Prostate gland (tissue), 2 donors: ENCODE measurements around the gene TRAP1. TPM values are rescaled to one million over a fixed set of nuclear protein-coding genes. Genes with fewer than 3 reads are reported as not detected.

Experiments
- DNase-seq: peaks from one replicate; pipeline ENCODE4 v3.0.0-alpha.2; 2019; ENCODE audit warnings: low spot score
- H3K27ac ChIP-seq, 2 donors: fragments of 200-600 bp; sonication (generic); 2 replicates each; pipeline ENCODE4 v1.5.1; 2017 to 2019
- H3K27me3 ChIP-seq: fragments of 200-600 bp; sonication (generic); replicated peaks from 2 replicates; pipeline ENCODE4 v1.5.1; 2019; ENCODE audit not compliant: insufficient read depth
- H3K36me3 ChIP-seq, 2 donors: fragments of 200-600 bp; sonication (generic); 1 replicate in 1 of 2; 2 replicates in 1 of 2; pipeline versions ENCODE4 v1.5.1 to v1.8.1; 2017 to 2019
- H3K4me1 ChIP-seq: fragments of 200-600 bp; sonication (generic); replicated peaks from 2 replicates; pipeline ENCODE4 v1.5.1; 2019
- H3K4me3 ChIP-seq, 2 donors: fragments of 200-600 bp; sonication (generic); 2 replicates each; pipeline ENCODE4 v1.5.1; 2017 to 2019
- H3K9me3 ChIP-seq: fragments of 200-600 bp; sonication (generic); 2 replicates; pipeline ENCODE4 v1.5.1; 2017
- CTCF ChIP-seq, 4 experiments: fragments of 200-600 bp in 2 of 4; fragments of 450-650 bp in 2 of 4; sonication (generic) in 2 of 4; IDR thresholded peaks; 1 replicate in 3 of 4; 2 replicates in 1 of 4; pipeline ENCODE4 v1.5.1; 2016 to 2019; ENCODE audit warnings: antibody characterized with exemption in 4 of 4, mild to moderate bottlenecking in 2 of 4, moderate library complexity in 2 of 4
- POLR2A ChIP-seq: fragments of 450-650 bp; IDR thresholded peaks from one replicate; pipeline ENCODE4 v1.6.1; 2016; ENCODE audit warnings: antibody characterized with exemption, mild to moderate bottlenecking
- POLR2AphosphoS5 ChIP-seq: sonication (generic); formaldehyde crosslinking; IDR thresholded peaks from one replicate; pipeline ENCODE4 v1.6.1; 2017; ENCODE audit warnings: antibody characterized with exemption
- WGBS: methylation state at CpG from one replicate; pipeline ENCODE4 v1.1.5; 2018; 5-methylcytosine and 5-hydroxymethylcytosine counted together
- intact Hi-C: fragments of 100-400 bp; cut with DNase I; formaldehyde crosslinking; loops from one replicate; pipeline ENCODE4 v1.14.2; 2022
- total RNA-seq, 2 donors: library from RNA; depleted of rRNA; stranded (reverse); fragments of >200 nt; gene quantifications; one replicate each; pipeline ENCODE4 v1.1.0, GENCODE V29; 2016

The TRAP1 gene
- total RNA-seq, 2 donors from 2014 or later = 71.2 to 88.6 TPM

DNA sequence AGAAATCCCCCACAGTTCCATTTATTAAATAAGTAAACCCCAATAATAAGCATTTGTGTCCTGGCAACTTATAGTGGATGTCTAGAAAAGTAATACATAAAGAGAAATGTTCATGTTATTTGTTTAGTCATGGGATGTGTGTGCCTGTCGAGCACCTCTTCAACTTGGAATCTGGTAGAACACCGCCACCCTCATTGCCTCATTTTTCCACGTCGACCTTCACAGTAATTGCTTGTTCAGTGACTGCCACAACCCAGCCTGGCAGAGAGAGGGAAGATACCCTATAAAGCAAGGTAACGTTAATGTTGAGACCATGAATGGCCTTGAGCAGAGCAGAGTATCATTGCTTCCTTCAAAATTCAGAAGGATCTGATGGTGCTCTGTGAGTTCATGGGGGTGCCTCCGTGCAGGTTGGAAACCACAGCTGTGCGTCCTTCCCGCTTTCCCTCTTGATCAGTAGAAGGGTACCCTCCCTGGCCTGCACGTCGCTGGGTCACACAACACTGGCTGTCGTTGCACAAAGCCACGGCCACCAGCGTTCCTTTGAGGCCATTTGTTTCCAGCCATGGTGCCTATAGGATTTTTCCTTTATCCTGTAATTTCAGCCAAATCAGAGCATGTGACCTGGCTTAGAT lies 66.6 kb downstream of the TRAP1 start:
- 87% methylated on average over 13 of the region's 13 CpGs for WGBS
- DNase-seq = no peak
- TF ChIP-seq POLR2A = no peak

GRCh38 chr16:3646348-3646920 lies 70.9 kb downstream of the TRAP1 start:
- peak overlapping the region; percentile 36 to 67 for H3K27ac ChIP-seq
- H3K9me3 ChIP-seq = no peaks in the 10 kb centered on the region
- peak; percentile 87 for DNase-seq
- intact Hi-C loops = no loop called here
- TF ChIP-seq POLR2AphosphoS5 = peak; percentile 88
- TF ChIP-seq POLR2A = no peak
- H3K4me3 ChIP-seq = no peak overlapping the region
- H3K4me1 ChIP-seq = peaks cover 27% of the 10 kb centered on the region
- WGBS = 38% methylated on average over 15 of the region's 15 CpGs
- peaks cover 0 to 4% of the 10 kb centered on the region in 2 donors for H3K36me3 ChIP-seq
- H3K27me3 ChIP-seq = no peaks in the 10 kb centered on the region

More for the DNA sequence above, 66.6 kb downstream of the TRAP1 start:
- Histone ChIP-seq H3K27ac (no peak overlapping the region), H3K36me3 (peaks cover 0 to 14% of the 10 kb centered on the region in 2 donors), H3K9me3 (no peaks in the 10 kb centered on the region), H3K27me3 (no peaks in the 10 kb centered on the region), H3K4me1 (peaks cover 11% of the 10 kb centered on the region), H3K4me3 (no peak overlapping the region)
- intact Hi-C loops = no loop called here

GRCh38 chr16:3645504-3646347 lies 71.6 kb downstream of the TRAP1 start:
- Histone ChIP-seq H3K27ac (peak overlapping the region; percentile 36 to 67), H3K36me3 (no peaks in the 10 kb centered on the region), H3K4me3 (no peak overlapping the region), H3K27me3 (no peaks in the 10 kb centered on the region), H3K4me1 (peaks cover 27% of the 10 kb centered on the region), H3K9me3 (no peaks in the 10 kb centered on the region)
- intact Hi-C loops = no loop called here
- no peak for DNase-seq
- WGBS = 49% methylated on average over 19 of the region's 19 CpGs
- TF ChIP-seq POLR2AphosphoS5 (no peak), POLR2A (no peak), CTCF (IDR thresholded peaks at IDR 0.05) (no peak)

GRCh38 chr16:3645108-3645503 lies 72.2 kb downstream of the TRAP1 start:
- Histone ChIP-seq H3K27ac (peak overlapping the region in 1 of 2 donors; percentile 67), H3K9me3 (no peaks in the 10 kb centered on the region), H3K4me1 (peaks cover 27% of the 10 kb centered on the region), H3K27me3 (no peaks in the 10 kb centered on the region), H3K4me3 (no peak overlapping the region), H3K36me3 (no peaks in the 10 kb centered on the region)
- WGBS = 70% methylated on average over 6 of the region's 6 CpGs
- no peak for TF ChIP-seq POLR2AphosphoS5
- TF ChIP-seq POLR2A = no peak
- no peak for DNase-seq
- intact Hi-C loops = no loop called here

DNA sequence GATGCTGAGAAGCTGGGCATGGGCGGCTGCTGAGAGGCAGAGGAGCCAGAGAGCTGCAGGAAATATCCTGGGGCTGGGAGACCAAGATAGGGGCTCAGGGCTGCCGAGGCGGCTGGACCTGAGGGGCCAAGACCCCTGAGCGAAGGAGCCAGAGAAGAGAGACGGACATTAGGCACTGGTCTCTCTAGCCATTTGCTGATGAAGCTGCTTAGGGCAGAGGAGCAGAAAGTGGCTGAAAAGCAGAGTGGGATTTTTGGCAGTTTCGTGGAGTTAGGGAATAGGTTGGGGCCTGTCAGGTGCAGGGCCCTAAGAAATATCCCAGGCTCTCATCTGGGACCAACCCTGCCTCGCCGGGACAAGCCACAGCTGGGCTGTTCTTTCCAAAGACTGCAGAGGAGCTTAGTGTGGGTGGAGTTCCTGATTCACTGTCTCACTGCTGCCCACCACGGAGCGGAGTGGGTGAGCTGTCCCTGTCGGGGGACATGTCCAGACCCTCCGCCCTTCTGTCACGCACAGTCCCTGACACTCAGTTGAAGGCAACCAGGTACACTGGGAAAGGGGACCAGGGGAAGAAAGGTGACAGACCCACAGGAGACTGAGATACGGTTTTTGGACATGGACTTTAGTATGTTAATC lies 74.1 kb downstream of the TRAP1 start:
- no peaks in the 10 kb centered on the region for H3K27me3 ChIP-seq
- H3K36me3 ChIP-seq = no peaks in the 10 kb centered on the region
- intact Hi-C loops = no loop called here
- TF ChIP-seq CTCF (IDR thresholded peaks at IDR 0.05) = no peak
- TF ChIP-seq POLR2AphosphoS5 = no peak
- no peak for TF ChIP-seq POLR2A
- no peak for DNase-seq
- WGBS = 77% methylated on average over 14 of the region's 14 CpGs
- no peaks in the 10 kb centered on the region for H3K9me3 ChIP-seq
- peaks cover 27% of the 10 kb centered on the region for H3K4me1 ChIP-seq
- H3K4me3 ChIP-seq = peak overlapping the region; percentile 3 to 32
- peak overlapping the region; percentile 62 to 80 for H3K27ac ChIP-seq
